ENCODE data around the gene FGF1. TPM values are rescaled to one million over a fixed set of nuclear protein-coding genes. Genes with fewer than 3 reads are reported as not detected.

The FGF1 gene
- total RNA-seq, 4 donors from 2014 or later = 0.51 to 5.7 (median 1.7) TPM; not detected in 1

- no peak for DNase-seq
- intact Hi-C loops (cut with DNase I; ENCODE audit: low total_unique reads) = loop anchor here (5.0 kb wide), 1 partner anchor 38 kb away; no protein-coding TSS in a partner anchor
- no peaks in the 10 kb centered on the region for H3K36me3 ChIP-seq
These were observed 26.5 kb downstream of the FGF1 start for GRCh38 chr5:142659405-142659804.

DNA sequence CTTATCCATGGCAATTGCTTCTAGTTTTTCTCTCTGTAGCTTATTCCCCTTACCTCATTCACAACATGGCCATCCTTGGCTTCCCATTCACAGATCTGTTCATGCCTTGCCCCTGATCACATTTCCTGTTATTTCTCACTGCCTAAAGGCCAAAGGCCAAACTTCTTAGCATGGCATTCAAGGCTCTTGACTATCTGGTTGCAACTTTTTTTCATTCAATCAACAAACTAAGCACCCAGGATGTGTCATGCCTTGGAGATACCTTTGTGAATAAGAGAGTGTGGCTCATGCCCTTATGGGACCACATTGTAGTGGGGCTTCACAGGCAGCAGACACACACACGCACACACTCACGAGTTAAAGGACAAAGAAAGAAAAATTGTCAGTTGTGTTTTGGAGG, 27.6 kb downstream of the FGF1 start:
- no peak for TF ChIP-seq POLR2A (IDR thresholded peaks at IDR 0.05)
- TF ChIP-seq, protein P1, sequence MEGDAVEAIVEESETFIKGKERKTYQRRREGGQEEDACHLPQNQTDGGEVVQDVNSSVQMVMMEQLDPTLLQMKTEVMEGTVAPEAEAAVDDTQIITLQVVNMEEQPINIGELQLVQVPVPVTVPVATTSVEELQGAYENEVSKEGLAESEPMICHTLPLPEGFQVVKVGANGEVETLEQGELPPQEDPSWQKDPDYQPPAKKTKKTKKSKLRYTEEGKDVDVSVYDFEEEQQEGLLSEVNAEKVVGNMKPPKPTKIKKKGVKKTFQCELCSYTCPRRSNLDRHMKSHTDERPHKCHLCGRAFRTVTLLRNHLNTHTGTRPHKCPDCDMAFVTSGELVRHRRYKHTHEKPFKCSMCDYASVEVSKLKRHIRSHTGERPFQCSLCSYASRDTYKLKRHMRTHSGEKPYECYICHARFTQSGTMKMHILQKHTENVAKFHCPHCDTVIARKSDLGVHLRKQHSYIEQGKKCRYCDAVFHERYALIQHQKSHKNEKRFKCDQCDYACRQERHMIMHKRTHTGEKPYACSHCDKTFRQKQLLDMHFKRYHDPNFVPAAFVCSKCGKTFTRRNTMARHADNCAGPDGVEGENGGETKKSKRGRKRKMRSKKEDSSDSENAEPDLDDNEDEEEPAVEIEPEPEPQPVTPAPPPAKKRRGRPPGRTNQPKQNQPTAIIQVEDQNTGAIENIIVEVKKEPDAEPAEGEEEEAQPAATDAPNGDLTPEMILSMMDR (IDR thresholded peaks at IDR 0.05) = no peak
- no peak overlapping the region for H3K4me3 ChIP-seq
- H3K9me3 ChIP-seq = no peaks in the 10 kb centered on the region
- no peak overlapping the region for H3K27ac ChIP-seq
- no peaks in the 10 kb centered on the region for H3K27me3 ChIP-seq
- intact Hi-C loops (cut with DNase I; ENCODE audit: low total_unique reads) = loop anchor here (5.0 kb wide), 1 partner anchor 39 kb away; no protein-coding TSS in a partner anchor
- H3K4me1 ChIP-seq = no peaks in the 10 kb centered on the region
- no peaks in the 10 kb centered on the region for H3K36me3 ChIP-seq
- DNase-seq = no peak

More at GRCh38 chr5:142659405-142659804, 26.5 kb downstream of the FGF1 start:
- Histone ChIP-seq H3K27me3 (no peaks in the 10 kb centered on the region), H3K4me3 (no peak overlapping the region), H3K9me3 (no peaks in the 10 kb centered on the region), H3K27ac (no peak overlapping the region), H3K4me1 (no peaks in the 10 kb centered on the region)
- TF ChIP-seq, protein P1 (IDR thresholded peaks at IDR 0.05) = no peak
- no peak for TF ChIP-seq POLR2A (IDR thresholded peaks at IDR 0.05)

GRCh38 chr5:142657446-142657845, 28.4 kb downstream of the FGF1 start:
- H3K9me3 ChIP-seq = no peaks in the 10 kb centered on the region
- H3K27me3 ChIP-seq = no peaks in the 10 kb centered on the region
- H3K36me3 ChIP-seq = no peaks in the 10 kb centered on the region
- H3K27ac ChIP-seq = no peak overlapping the region
- DNase-seq = no peak
- no peaks in the 10 kb centered on the region for H3K4me1 ChIP-seq
- TF ChIP-seq, protein P1 (IDR thresholded peaks at IDR 0.05) = no peak
- TF ChIP-seq POLR2A (IDR thresholded peaks at IDR 0.05) = no peak
- intact Hi-C loops (cut with DNase I; ENCODE audit: low total_unique reads) = loop anchor here (5.0 kb wide), 1 partner anchor 40 kb away; no protein-coding TSS in a partner anchor
- H3K4me3 ChIP-seq = no peak overlapping the region

- no peaks in the 10 kb centered on the region for H3K36me3 ChIP-seq
- no peaks in the 10 kb centered on the region for H3K4me1 ChIP-seq
- H3K4me3 ChIP-seq = no peak overlapping the region
- H3K9me3 ChIP-seq = no peaks in the 10 kb centered on the region
- TF ChIP-seq, protein P1 (IDR thresholded peaks at IDR 0.05) = peak; percentile 89 to 98 (median 96)
- no peak for TF ChIP-seq POLR2A (IDR thresholded peaks at IDR 0.05)
- DNase-seq = peak; percentile 87 to 93
- H3K27ac ChIP-seq = peak overlapping the region; percentile 58 to 61
- no peaks in the 10 kb centered on the region for H3K27me3 ChIP-seq
- intact Hi-C loops (cut with DNase I; ENCODE audit: low total_unique reads) = loop anchor here (5.0 kb wide), 1 partner anchor 42 kb away; no protein-coding TSS in a partner anchor
These were observed 30.3 kb downstream of the FGF1 start for GRCh38 chr5:142655339-142656267.

- no peak for TF ChIP-seq POLR2A (IDR thresholded peaks at IDR 0.05)
- TF ChIP-seq, protein P1 (IDR thresholded peaks at IDR 0.05) = no peak
- intact Hi-C loops (cut with DNase I; ENCODE audit: low total_unique reads) = loop anchor here (5.0 kb wide), 1 partner anchor 43 kb away; no protein-coding TSS in a partner anchor
- H3K27ac ChIP-seq = peak overlapping the region; percentile 28 to 58
These were observed 31.3 kb downstream of the FGF1 start for GRCh38 chr5:142654578-142655058.

More at GRCh38 chr5:142654578-142655058, 31.3 kb downstream of the FGF1 start:
- no peaks in the 10 kb centered on the region for H3K4me1 ChIP-seq
- H3K36me3 ChIP-seq = no peaks in the 10 kb centered on the region
- no peaks in the 10 kb centered on the region for H3K27me3 ChIP-seq
- H3K9me3 ChIP-seq = no peaks in the 10 kb centered on the region
- DNase-seq = no peak
- no peak overlapping the region for H3K4me3 ChIP-seq

Measured in uterus (tissue), 4 donors.